ENCODE results near the gene LY6G5B. TPM values are rescaled to one million over a fixed set of nuclear protein-coding genes. Genes with fewer than 3 reads are reported as not detected.

Gene LY6G5B
- total RNA-seq, 4 donors from 2014 or later = 4.2 to 21.3 (median 7.1) TPM

- TF ChIP-seq CTCF (IDR thresholded peaks at IDR 0.05) = no peak
- no peak for TF ChIP-seq POLR2A (IDR thresholded peaks at IDR 0.05)
- H3K4me3 ChIP-seq (ENCODE audit: low read depth, poor library complexity, severe bottlenecking) = no peak overlapping the region
- no peak for DNase-seq (ENCODE audit: low spot score in 2 of 2)
- WGBS, 2 donors = 82 to 84% methylated on average over 8 of the region's 8 CpGs
- intact Hi-C loops (cut with DNase I; ENCODE audit: low total_unique reads) = loop anchor here (5.0 kb wide), 1 partner anchor 80 kb away; no protein-coding TSS in a partner anchor
Measured at GRCh38 chr6:31687321-31687720, 17.5 kb downstream of the LY6G5B start.

- H3K4me3 ChIP-seq (ENCODE audit: low read depth, poor library complexity, severe bottlenecking) = no peak overlapping the region
- TF ChIP-seq POLR2A (IDR thresholded peaks at IDR 0.05) = no peak
- intact Hi-C loops (cut with DNase I; ENCODE audit: low total_unique reads) = loop anchor here (5.0 kb wide), 1 partner anchor 79 kb away; no protein-coding TSS in a partner anchor
- WGBS, 2 donors = 84% methylated on average over 14 of the region's 14 CpGs
- DNase-seq (ENCODE audit: low spot score in 2 of 2) = no peak
Measured at GRCh38 chr6:31687860-31688693, 18.3 kb downstream of the LY6G5B start.

- TF ChIP-seq CTCF (IDR thresholded peaks at IDR 0.05) = no peak
- no peak for TF ChIP-seq POLR2A (IDR thresholded peaks at IDR 0.05)
- no peak overlapping the region for H3K4me3 ChIP-seq (ENCODE audit: low read depth, poor library complexity, severe bottlenecking)
- intact Hi-C loops (cut with DNase I; ENCODE audit: low total_unique reads) = loop anchor here (5.0 kb wide), 1 partner anchor 78 kb away; no protein-coding TSS in a partner anchor
- DNase-seq (ENCODE audit: low spot score in 2 of 2) = no peak
- WGBS, 2 donors = 82 to 84% methylated on average over 11 of the region's 11 CpGs
Measured at GRCh38 chr6:31689249-31690110, 19.7 kb downstream of the LY6G5B start.

- intact Hi-C loops (cut with DNase I; ENCODE audit: low total_unique reads) = no loop called here
- no peak for TF ChIP-seq CTCF (IDR thresholded peaks at IDR 0.05)
- TF ChIP-seq POLR2A (IDR thresholded peaks at IDR 0.05) = no peak
- no peak for DNase-seq (ENCODE audit: low spot score in 2 of 2)
- no peak overlapping the region for H3K4me3 ChIP-seq (ENCODE audit: low read depth, poor library complexity, severe bottlenecking)
- 68 to 76% methylated on average over 10 of the region's 10 CpGs for WGBS, 2 donors
Measured at GRCh38 chr6:31690231-31691077, 20.7 kb downstream of the LY6G5B start.

- no peak for DNase-seq (ENCODE audit: low spot score in 2 of 2)
- WGBS, 2 donors = 90 to 92% methylated on average over 6 of the region's 6 CpGs
- no peak for TF ChIP-seq CTCF (IDR thresholded peaks at IDR 0.05)
- TF ChIP-seq POLR2A (IDR thresholded peaks at IDR 0.05) = no peak
- H3K4me3 ChIP-seq (ENCODE audit: low read depth, poor library complexity, severe bottlenecking) = no peak overlapping the region
- intact Hi-C loops (cut with DNase I; ENCODE audit: low total_unique reads) = no loop called here
Measured at GRCh38 chr6:31691078-31691463, 21.3 kb downstream of the LY6G5B start.
